Adipocyte (in vitro differentiated cells): ENCODE measurements around the gene KLRK1.
"Not testable (repeated sequence)": the region's sequence is repeated elsewhere in the genome, so short reads cannot be mapped to it uniquely, and the experiment has no call there.

ENCODE experiments used
- DNase-seq: peaks from one replicate; pipeline ENCODE4 v3.0.0-alpha.2; 2015; ENCODE audit warnings: low read depth
- H3K27me3 ChIP-seq: replicated peaks from 2 replicates; pipeline ENCODE4 v1.7.0; 2013; ENCODE audit warnings: mild to moderate bottlenecking, low read length, moderate library complexity; ENCODE audit not compliant: control insufficient read depth, insufficient read depth
- H3K36me3 ChIP-seq: 2 replicates; pipeline ENCODE4 v1.7.0; 2013; ENCODE audit warnings: low read length, mild to moderate bottlenecking, moderate library complexity; ENCODE audit not compliant: control insufficient read depth, insufficient read depth, severe bottlenecking
- H3K4me1 ChIP-seq: 2 replicates; pipeline ENCODE4 v1.7.0; 2013; ENCODE audit warnings: mild to moderate bottlenecking, low read length, moderate library complexity; ENCODE audit not compliant: control insufficient read depth, insufficient read depth
- H3K4me3 ChIP-seq: 2 replicates; pipeline ENCODE4 v1.7.0; 2013; ENCODE audit warnings: mild to moderate bottlenecking, low read length, moderate library complexity
- H3K9ac ChIP-seq: 2 replicates; pipeline ENCODE4 v1.7.0; 2013; ENCODE audit warnings: mild to moderate bottlenecking, low read length, moderate library complexity
- H3K9me3 ChIP-seq: 2 replicates; pipeline ENCODE4 v1.7.0; 2013; ENCODE audit warnings: mild to moderate bottlenecking, low read length, moderate library complexity; ENCODE audit not compliant: control insufficient read depth

KLRK1 gene

DNA sequence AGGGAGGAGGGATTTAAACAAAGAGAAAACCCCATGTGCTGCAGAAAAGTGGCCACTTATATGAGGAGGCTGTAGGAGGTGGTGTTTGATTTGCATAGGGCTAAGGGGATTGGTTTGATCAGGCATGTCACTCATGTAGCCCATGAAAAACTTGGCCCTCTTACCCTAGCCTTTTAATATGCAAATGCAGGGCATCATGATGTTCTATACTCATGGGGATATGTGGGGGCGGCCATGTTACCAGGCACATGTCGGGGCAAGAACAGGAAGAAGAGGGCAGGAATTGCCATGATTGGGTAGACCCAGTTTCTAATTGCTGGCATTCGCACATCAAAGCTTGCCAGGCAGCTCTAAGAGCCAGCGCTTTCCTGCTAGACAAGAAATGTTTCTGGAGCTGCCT is 28.8 kb downstream of the KLRK1 start:
- Histone ChIP-seq H3K9ac (no peak overlapping the region), H3K9me3 (no peaks in the 10 kb centered on the region), H3K36me3 (no peaks in the 10 kb centered on the region), H3K27me3 (no peaks in the 10 kb centered on the region), H3K4me3 (no peak overlapping the region), H3K4me1 (peaks cover 26% of the 10 kb centered on the region)
- DNase-seq, result no peak

DNA sequence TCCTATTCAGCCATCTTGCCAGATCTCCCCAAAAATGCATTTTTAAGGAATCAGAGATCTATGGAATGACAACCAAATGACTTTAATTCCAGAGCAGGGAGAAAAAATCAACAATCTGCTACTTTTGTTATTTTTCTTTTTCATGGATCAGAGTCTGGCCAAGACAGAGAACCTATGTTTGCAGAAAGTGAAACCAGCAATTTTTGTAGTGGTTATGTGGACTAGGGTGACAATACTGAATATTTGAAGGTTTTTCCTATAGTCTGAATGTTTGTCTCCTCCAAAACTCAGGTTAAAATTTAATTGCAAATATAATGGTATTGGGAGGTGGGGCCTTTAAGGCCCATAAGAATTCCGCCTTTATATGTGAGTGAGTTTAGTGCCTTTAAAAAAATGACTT is 30.9 kb downstream of the KLRK1 start:
- H3K27me3 ChIP-seq, result no peaks in the 10 kb centered on the region
- no peaks in the 10 kb centered on the region for H3K36me3 ChIP-seq
- H3K9me3 ChIP-seq, result no peaks in the 10 kb centered on the region
- no peak overlapping the region for H3K4me3 ChIP-seq
- H3K4me1 ChIP-seq, result peaks cover 19% of the 10 kb centered on the region
- no peak for DNase-seq
- H3K9ac ChIP-seq, result no peak overlapping the region

DNA sequence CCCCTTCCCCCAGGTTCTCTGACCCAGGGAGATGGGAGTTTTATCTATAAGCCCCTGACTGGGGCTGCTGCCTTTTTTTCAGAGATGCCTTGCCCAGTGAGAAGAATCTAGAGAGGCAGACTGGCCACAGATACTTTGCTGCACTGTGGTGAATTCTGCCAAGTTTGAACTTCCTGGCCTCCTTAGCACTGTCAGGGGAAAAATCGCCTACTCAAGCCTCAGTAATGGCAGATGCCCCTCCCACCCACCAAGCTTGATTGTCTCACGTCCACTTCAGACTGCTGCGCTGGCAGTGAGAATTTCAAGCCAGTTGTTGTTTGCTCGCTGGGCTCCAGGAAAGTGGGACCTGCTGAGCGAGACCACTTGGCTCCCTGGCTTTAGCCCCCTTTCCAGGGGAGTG is 31.7 kb downstream of the KLRK1 start:
- no peak overlapping the region for H3K4me3 ChIP-seq
- peaks cover 11% of the 10 kb centered on the region for H3K4me1 ChIP-seq
- no peak overlapping the region for H3K9ac ChIP-seq
- no peaks in the 10 kb centered on the region for H3K9me3 ChIP-seq
- no peaks in the 10 kb centered on the region for H3K27me3 ChIP-seq
- no peaks in the 10 kb centered on the region for H3K36me3 ChIP-seq
- DNase-seq, result no peak

DNA sequence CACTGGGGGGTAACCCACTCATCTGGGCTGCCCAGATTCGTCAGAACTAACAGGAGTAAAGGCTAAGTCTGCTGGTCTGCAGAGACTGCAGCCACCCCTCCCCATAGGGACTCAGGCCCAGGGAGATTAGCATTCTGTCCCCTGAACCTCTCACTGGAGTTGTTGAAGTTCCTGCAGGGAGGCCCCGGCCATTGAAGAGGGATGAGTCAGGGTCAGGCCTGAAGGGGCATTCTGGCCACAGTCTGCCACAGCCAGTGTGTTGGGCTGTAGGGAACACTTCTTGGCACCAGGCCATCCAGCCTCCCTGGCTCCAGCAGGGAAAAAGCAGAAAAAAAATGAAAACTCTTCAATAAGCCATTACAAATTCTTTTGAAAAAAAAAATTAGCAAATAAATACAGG is 35.3 kb downstream of the KLRK1 start:
- no peaks in the 10 kb centered on the region for H3K27me3 ChIP-seq
- DNase-seq, result peak; percentile 19
- H3K4me3 ChIP-seq, result no peak overlapping the region
- H3K9ac ChIP-seq, result no peak overlapping the region
- no peaks in the 10 kb centered on the region for H3K36me3 ChIP-seq
- peaks cover 6% of the 10 kb centered on the region for H3K4me1 ChIP-seq
- peaks cover 7% of the 10 kb centered on the region for H3K9me3 ChIP-seq

DNA sequence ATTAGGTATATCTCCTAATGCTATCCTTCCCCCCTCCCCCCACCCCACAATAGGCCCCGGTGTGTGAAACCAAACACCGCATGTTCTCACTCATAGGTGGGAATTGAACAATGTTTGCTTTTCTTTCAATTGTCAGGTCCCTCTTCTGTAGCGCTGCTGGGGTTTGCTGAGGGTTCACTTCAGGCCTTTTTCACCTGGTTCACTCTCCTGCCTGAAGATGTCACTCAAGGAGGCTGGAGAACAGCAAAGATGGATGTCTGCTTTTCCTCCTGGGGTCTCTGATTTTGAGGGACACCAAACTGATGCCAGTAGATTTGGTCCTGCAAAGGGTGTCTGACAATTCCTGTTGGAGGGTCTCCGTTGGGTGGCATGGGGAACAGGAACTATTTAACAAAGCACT is 35.8 kb downstream of the KLRK1 start:
- no peak for DNase-seq
- Histone ChIP-seq H3K4me1 (peaks cover 6% of the 10 kb centered on the region), H3K4me3 (no peak overlapping the region), H3K27me3 (no peaks in the 10 kb centered on the region), H3K9ac (no peak overlapping the region), H3K36me3 (no peaks in the 10 kb centered on the region), H3K9me3 (peaks cover 7% of the 10 kb centered on the region)

DNA sequence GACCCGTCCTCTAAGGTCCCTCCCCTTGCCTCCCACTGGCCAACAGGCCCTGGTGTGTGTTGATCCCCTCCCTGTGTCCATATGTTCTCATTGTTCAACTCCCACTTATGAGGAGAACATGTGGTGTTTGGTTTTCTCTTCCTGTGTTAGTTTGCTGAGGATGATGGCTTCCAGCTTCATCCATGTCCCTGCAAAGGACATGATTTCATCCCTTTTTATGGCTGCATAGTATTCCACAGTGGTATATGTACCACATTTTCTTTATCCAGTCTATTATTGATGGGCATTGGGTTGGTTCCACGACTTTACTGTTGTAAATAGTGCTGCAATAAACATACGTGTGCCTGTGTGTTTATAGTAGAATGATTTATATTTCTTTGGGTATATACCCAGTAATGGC is 38.4 kb downstream of the KLRK1 start:
- H3K4me1 ChIP-seq, H3K36me3 ChIP-seq, DNase-seq, H3K4me3 ChIP-seq, H3K27me3 ChIP-seq, H3K9ac ChIP-seq, H3K9me3 ChIP-seq: not testable (repeated sequence)

DNA sequence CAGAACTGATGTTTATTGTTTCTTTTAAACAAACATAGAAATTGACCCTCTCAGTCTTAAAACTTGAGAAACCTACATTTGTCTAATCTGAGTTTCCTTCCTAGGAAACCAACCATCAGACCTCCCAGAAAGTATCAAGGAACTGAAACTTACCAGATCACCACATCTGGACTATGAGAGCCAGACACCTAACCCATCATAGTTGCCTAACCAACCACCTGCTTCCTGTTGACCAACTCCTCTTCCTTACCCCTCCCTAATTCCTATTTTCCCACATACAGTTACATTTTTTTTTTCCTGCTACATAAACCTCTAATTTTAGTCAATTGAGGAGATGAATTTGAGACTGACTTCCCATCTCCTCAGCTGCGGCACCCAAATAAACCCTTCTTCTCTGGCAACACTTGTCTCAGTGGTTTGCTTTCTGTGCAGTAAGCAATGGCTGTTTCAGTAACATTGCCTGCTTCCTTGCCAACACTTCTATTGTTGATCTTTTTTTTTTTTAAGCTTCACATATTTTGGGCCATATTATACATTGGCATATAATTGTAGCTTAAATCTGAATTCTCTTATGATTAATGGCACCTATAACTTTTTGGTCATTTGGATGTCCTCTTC is 47.8 kb downstream of the KLRK1 start:
- H3K4me1 ChIP-seq, result peaks cover 15% of the 10 kb centered on the region
- H3K4me3 ChIP-seq, result no peak overlapping the region
- H3K9ac ChIP-seq, result no peak overlapping the region
- no peaks in the 10 kb centered on the region for H3K9me3 ChIP-seq
- no peak for DNase-seq
- H3K27me3 ChIP-seq, result no peaks in the 10 kb centered on the region
- H3K36me3 ChIP-seq, result no peaks in the 10 kb centered on the region

DNA sequence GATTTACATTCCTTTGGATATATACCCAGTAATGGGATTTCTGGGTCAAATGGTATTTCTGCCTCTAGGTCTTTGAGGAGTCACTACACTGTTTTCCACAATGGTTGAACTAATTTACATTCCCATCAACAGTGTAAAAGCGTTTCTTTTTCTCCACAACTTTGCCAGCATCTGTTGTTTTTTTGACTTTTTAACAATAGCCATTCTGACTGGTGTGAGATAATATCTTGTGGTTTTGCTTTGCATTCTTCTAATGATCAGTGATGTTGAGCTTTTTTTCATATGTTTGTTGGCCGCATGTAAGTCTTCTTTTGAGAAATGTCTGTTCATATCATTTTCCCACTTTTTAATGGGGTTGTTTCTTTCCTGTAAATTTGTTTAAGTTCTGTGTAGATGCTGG is 48.9 kb downstream of the KLRK1 start:
- not testable (repeated sequence) for H3K9me3 ChIP-seq, H3K36me3 ChIP-seq, H3K27me3 ChIP-seq, H3K9ac ChIP-seq, H3K4me3 ChIP-seq, DNase-seq
- H3K4me1 ChIP-seq, result peaks cover 18% of the 10 kb centered on the region

DNA sequence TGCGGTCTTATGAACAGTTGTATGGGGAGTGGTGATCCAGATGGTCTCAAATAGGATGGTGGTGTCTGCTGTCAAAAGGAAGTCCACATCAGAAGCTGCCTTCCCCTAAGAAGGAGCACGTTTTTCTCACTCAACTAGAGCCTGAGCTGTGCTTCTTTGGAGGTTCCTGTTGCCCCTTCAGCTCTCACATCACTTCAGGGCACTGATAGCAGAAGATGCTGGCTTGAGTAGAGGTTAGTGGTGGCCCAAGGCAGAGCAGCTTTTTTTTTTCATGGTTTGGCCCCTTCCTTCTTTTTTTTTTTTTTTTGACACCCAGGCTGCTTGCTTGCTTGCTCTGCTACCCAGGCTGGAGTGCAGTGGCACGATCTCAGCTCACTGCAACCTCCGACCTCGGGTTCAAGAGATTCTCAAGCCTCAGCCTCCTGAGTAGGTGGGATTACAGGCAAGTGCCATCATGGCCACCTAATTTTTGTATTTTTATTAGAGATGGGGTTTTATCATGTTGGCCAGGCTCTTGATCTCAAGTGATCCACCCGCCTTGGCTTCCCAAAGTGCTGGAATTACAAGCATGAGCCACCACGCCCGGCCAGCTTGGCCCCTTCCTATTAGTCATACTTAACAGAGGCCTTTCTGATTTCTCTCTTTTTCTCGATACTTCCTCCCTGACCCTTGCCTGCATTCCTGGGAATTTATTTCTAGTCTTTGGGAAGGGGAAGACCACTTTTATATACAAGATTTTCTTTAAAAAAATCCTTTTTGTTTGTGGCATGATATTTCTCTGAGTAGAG is 50.6 kb downstream of the KLRK1 start:
- H3K9ac ChIP-seq, result no peak overlapping the region
- H3K9me3 ChIP-seq, result no peaks in the 10 kb centered on the region
- H3K4me3 ChIP-seq, result no peak overlapping the region
- H3K36me3 ChIP-seq, result no peaks in the 10 kb centered on the region
- no peaks in the 10 kb centered on the region for H3K27me3 ChIP-seq
- H3K4me1 ChIP-seq, result peaks cover 18% of the 10 kb centered on the region
- peak; percentile 7 for DNase-seq

DNA sequence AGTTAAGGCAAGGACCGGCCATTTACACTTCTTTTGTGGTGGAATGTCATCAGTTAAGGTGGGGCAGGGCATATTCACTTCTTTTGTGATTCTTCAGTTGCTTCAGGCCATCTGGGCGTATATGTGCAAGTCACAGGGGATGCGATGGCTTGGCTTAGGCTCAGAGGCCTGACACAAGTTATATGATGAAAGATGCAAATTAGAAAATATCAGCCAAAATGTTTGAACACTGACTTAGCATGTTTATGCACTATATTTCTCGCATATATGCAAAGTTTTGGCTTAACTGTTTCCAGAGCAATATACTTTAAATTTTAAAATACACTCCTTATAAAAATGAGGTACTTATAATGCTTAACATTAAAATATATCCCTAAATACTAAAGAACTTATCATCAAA is 51.4 kb downstream of the KLRK1 start:
- not testable (repeated sequence) for H3K9me3 ChIP-seq, H3K27me3 ChIP-seq, H3K9ac ChIP-seq, DNase-seq, H3K36me3 ChIP-seq, H3K4me3 ChIP-seq
- H3K4me1 ChIP-seq, result peaks cover 18% of the 10 kb centered on the region

DNA sequence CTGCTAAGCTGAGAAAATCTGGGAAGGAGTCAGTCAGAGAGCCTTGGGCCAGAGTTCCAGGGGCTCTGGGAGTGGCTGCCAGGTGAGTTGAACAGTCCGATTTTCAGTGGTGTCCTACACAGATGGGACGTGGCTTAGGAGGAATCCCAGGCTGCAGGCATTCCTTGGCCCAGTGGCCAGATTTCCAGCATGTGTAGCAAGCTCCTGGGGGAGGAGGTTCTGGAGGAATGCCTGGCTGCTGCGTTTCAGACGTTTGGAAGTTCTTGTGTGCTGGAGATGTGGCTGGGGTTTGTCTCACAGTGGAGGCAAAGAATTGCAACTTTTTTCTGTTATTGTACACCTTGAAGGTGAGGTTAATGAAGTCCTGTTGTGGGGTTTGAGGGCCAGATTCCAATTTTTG is 53.6 kb downstream of the KLRK1 start:
- not testable (repeated sequence) for H3K9ac ChIP-seq, H3K36me3 ChIP-seq, H3K27me3 ChIP-seq, DNase-seq, H3K4me3 ChIP-seq, H3K9me3 ChIP-seq
- H3K4me1 ChIP-seq, result peaks cover 18% of the 10 kb centered on the region
